Measurements from ENCODE around the gene TFF3.

TFF3 gene

DNA sequence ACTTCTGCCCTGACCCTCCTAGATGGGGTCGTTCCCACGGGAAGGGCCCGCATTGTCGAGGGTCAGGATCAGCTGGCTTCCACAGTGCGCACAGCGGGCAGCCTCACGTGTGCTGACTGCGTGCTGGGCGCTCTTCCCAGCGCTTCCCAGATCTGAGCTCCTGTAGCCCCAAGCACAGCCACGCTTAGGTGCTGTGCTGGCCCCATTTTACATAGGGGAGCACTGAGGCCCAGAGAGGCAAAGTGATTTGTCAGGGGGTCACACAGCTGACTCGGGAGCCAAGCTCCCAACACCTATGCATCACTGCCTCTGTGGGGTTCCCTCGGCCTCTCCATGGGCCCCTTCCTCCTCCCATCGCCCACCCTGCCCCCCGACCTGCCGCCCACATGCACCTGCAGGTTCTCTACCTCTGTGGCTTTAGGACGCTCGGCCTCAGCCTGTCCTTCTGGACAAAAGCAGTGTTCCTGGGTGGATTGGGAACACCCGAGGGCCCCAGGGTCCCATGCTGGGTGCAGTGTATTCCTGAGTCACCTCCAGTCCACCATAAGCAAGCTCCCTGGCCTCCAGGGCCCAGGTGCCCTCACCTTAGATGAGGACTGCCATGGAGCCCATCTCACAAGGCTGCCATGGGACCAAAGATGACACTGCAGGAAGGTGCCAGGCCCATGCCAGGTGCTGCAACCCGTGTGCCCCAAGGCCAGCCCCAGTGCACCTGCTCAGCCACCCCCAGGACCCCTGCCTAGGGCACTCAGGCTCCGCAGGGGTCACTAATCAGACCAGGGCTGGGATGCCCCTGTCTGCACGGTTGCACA, 23.3 kb downstream of the TFF3 start:
- no peak for DNase-seq (ENCODE audit: extremely low spot score, insufficient read length, low read depth)

DNA sequence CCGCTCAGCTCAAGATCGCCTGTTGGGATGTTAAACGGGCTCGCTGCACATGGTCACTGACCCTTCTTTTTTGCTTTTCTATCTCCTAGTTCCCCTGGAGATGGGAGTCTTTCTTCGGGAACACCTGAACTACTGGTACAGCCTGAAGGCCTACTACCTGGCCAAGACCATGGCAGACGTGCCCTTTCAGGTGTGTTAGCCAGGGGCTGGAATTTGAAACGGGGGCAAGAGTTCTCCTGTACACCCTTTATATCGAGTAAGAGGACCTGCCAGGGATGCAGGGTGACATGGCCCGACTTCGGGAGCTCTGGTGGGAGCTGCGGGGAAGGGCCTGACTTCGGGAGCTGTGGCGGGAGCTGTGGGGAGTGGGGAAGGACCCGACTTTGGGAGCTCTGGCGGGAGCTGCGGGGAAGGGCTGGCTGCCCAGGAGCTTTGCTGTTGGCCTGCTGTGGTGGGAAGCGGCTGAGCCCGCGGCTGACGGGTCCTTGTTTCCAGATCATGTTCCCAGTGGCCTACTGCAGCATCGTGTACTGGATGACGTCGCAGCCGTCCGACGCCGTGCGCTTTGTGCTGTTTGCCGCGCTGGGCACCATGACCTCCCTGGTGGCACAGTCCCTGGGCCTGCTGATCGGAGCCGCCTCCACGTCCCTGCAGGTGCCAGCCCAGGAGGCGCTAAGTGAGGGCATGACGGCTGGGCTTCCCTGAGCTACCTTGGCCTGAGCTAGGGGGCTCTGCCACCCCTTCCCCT, 24.0 kb downstream of the TFF3 start:
- no peak for DNase-seq (ENCODE audit: extremely low spot score, insufficient read length, low read depth)
- FAIRE-seq = no peak

More for the DNA sequence above, 23.3 kb downstream of the TFF3 start:
- FAIRE-seq = no peak

DNA sequence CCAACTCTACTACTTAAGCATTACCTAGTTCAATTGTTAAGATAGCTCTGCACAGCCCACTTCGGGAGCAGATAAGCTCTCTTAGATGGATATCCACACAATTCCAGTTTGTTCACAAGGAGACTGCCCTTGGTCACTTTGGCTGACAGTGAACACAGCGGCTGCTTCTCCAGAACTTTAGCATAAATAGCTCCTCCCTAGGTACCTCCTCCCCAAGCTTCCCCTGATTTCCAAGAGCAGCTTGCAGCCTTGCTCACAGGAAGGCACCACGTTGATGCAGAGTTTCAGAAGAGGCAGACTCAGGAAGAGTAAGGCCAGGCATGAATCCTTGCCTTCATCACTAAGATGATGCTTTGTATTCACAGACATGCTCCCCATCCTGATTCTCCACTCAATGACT, 24.7 kb downstream of the TFF3 start:
- FAIRE-seq = no peak
- DNase-seq (ENCODE audit: extremely low spot score, insufficient read length, low read depth) = no peak

DNA sequence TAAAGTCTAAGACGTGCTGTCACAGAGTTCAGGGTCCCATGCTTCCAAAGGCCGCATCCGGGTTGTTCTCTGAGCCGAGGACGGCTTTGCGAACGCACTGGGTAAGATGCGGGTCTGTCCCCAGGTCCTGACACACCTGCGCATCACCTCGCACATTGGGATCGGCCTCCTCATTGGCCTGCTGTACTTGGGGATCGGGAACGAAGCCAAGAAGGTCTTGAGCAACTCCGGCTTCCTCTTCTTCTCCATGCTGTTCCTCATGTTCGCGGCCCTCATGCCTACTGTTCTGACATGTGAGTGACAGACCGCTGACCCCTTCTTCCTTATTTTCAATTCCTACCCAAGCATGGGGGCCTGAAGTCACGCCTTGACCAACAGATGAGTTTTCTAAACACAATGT, 25.3 kb downstream of the TFF3 start:
- FAIRE-seq (no peak), DNase-seq (ENCODE audit: extremely low spot score, insufficient read length, low read depth) (no peak)

DNA sequence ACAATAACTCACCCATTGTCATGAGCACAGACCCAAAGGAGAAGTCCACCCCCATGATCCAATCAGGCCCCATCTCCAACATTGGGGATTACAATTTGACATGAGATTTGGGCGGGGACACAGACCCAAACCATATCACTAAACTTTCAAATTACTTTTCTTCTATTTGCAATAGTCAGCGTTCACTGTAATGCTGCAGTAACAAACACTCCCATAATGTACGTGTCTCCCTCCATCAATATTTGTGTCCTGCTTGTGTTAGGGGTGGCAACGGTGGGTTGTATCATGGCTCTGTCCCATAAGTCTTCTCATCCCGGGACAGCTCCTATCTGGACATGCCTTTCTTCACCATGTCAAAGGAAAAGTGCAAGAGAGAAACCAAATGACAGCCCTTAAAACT, 26.2 kb downstream of the TFF3 start:
- FAIRE-seq (no peak), DNase-seq (ENCODE audit: extremely low spot score, insufficient read length, low read depth) (no peak)

GRCh38 chr21:42287193-42288083, 27.8 kb downstream of the TFF3 start:
- no peak for FAIRE-seq
- DNase-seq (ENCODE audit: extremely low spot score, insufficient read length, low read depth) = no peak

DNA sequence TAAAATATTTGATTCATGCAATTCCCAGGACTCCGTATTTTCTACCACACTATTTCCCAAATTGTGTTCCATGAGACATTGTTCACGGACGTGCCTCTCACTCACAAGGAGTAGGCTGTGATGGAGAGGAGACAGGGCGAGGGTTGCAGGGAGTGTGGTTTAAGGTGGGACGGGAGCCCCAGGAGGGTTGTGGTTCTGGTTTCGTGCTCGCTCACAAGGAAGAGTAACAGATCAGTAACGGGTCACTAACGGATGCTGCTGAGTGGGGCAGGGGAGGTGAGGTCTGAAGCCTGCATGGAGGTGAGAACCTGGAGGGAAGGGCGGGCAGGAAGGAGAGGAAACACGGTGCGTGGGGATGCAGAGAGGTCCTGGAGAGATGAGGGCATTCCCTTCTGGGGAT, 28.8 kb downstream of the TFF3 start:
- DNase-seq (ENCODE audit: extremely low spot score, insufficient read length, low read depth) = no peak
- FAIRE-seq = peak; percentile 85

GRCh38 chr21:42285569-42286245, 29.5 kb downstream of the TFF3 start:
- no peak for DNase-seq (ENCODE audit: extremely low spot score, insufficient read length, low read depth)
- peak; percentile 74 for FAIRE-seq

DNA sequence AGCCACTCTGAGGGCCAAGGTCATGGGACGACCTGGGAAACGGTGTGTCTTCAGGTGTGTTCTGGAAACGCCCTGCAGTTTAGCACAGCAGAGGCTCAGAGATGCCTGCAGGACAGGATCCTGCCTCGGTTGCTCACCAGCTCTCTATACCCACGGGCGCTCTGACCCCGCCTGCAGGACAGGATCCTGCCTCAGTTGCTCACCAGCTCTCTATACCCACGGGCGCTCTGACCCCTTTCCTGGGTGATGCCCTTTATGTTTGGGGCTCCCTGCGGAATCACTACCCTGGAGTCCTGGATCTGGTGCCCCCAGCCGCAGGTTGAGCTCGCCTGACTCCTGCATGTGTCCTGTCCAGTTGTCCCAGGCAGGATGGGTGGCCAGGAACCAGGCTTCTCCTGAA, 32.5 kb downstream of the TFF3 start:
- no peak for FAIRE-seq

DNA sequence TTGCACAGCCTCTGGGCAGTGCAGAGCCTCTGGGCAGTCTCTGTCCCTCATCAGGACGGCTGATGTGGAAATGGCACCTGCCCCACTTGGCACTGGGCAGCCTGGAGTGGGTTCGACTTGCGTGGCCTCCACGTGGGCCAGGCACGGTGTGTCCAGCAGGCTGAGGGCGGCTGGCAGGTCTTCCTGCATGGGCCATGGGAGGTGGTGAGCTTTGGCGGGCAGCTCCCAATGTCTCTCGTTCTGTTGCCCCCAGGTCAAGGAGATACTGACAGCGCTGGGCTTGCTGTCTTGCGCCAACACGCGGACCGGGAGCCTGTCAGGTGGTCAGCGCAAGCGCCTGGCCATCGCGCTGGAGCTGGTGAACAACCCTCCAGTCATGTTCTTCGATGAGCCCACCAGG, 33.2 kb downstream of the TFF3 start:
- FAIRE-seq (no peak), DNase-seq (ENCODE audit: extremely low spot score, insufficient read length, low read depth) (no peak)

More for the DNA sequence above, 32.5 kb downstream of the TFF3 start:
- no peak for DNase-seq (ENCODE audit: extremely low spot score, insufficient read length, low read depth)

DNA sequence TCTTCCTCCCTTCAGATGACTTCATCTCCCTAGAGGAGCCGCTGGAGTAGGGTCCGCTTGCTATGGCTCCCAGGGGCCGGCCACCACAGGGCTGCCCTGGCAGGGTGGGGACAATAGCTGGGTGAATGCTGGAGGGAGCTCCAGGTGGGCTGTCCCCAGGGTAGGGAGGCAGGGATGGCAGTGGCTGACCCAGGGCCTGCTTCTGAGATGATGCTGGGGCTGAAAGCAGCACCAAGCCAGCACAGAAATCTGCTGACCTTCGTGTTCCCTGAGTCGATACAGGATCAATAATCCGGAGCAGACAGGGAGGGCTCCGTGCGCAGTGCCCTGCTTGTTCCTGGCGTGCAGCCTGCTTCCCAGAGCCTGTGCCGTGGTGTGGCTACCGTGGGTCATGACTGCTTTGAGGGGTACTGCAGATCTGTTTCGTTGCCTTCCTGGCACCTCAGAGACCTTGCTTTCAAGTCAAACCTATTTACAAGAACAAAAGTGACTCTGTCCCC, 34.0 kb downstream of the TFF3 start:
- FAIRE-seq (no peak), DNase-seq (ENCODE audit: extremely low spot score, insufficient read length, low read depth) (no peak)

GRCh38 chr21:42280356-42281180, 34.6 kb downstream of the TFF3 start:
- FAIRE-seq (no peak), DNase-seq (ENCODE audit: extremely low spot score, insufficient read length, low read depth) (no peak)

GRCh38 chr21:42279888-42280287, 35.3 kb downstream of the TFF3 start:
- DNase-seq (ENCODE audit: extremely low spot score, insufficient read length, low read depth) (no peak), FAIRE-seq (no peak)

GRCh38 chr21:42279341-42279871, 35.8 kb downstream of the TFF3 start:
- FAIRE-seq = no peak
- no peak for DNase-seq (ENCODE audit: extremely low spot score, insufficient read length, low read depth)

DNA sequence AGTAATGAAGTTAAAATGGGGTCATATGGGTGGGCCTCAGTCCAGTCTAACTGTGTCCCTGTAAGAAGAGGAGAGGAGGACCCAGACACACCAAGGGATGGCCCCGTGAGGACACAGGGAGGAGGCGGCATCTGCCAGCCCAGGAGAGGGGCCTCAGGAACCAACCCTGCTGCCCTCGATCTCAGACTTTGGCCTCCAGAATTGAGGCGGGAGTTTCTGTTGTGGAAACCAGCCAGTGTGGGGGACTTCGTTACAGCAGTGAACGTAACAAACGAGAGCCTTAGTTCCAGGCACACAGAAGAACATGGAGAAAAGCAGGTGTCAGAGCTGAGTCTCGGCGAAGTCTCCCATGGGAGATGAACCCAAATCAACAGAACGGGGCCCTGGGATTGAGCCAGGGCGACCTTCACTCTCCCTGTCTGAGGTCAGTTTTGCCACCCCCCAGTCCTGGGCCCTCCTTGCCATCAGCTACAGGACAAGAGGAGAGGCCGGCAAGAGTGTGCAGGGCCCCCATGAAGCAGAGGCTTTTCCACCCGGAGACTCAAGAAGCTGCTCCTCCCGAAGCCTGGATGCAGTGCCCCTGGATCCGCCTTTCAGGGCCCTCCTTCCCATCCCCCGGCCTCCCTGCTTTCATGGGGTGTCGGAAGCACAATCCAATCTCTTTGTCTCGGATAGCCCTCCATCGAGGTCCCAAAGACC, 36.6 kb downstream of the TFF3 start:
- FAIRE-seq (no peak), DNase-seq (ENCODE audit: extremely low spot score, insufficient read length, low read depth) (no peak)

GRCh38 chr21:42277593-42277992, 37.6 kb downstream of the TFF3 start:
- no peak for DNase-seq (ENCODE audit: extremely low spot score, insufficient read length, low read depth)
- no peak for FAIRE-seq

DNA sequence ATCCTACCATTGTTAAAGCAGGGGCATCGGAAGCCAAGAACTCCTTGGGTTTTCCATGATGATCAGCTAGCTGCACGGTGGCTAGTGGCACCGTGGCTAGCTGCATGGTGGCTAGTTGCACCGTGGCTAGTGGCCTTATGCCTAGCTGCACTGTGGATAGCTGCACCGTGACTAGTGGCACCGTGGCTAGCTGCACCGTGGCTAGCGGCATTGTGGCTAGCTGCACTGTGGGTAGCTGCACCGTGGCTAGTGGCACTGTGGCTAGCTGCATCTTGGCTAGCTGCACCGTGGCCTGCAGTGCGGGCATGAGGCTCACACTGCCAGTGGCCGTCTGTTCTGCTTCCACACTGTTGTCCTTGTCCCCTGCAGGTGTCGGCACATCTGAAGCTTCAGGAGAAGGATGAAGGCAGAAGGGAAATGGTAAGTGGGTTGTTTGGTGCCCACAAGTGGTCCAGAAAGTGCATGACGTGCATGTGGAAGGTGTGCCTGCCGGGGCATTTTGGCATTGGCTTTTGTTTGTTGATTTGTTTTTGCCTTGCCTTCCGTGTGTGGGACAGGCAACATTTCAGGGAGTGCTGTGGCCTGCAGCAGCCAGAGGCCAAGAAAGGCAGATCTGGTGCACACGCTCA, 38.6 kb downstream of the TFF3 start:
- DNase-seq (ENCODE audit: extremely low spot score, insufficient read length, low read depth) = no peak
- FAIRE-seq = no peak

DNA sequence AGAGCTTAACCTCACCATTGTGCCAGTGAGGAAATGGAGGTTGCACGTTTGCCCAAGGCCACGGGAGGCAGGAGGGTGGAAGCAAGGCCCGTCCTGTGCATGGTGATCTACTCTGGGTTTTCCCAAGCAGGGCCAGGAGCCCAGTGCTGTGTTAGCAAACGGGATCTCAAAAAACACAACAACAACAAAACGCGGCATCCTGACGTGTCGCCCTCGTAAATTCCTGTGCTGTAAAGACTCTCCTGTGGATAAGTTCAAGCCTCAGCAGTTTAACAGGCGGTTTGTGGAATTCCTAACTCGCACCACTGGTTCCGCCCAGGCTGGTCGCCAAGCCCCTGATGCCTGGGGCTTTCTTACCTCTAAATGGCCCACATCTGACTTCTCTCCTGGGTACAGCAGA, 39.1 kb downstream of the TFF3 start:
- DNase-seq (ENCODE audit: extremely low spot score, insufficient read length, low read depth) (no peak), FAIRE-seq (no peak)
